Ovary (tissue), 3 donors: ENCODE data around the gene CALHM4.

Source experiments
- EP300 ChIP-seq: sonication (generic); formaldehyde crosslinking; IDR thresholded peaks from one replicate; pipeline ENCODE4 v1.6.1; 2017; ENCODE audit warnings: antibody characterized with exemption
- POLR2A ChIP-seq: fragments of 450-650 bp; IDR thresholded peaks from one replicate; pipeline ENCODE4 v1.6.1; 2017; ENCODE audit warnings: antibody characterized with exemption, mild to moderate bottlenecking, moderate library complexity
- TF ChIP-seq, protein P1 (sequence below), 3 donors: fragments of 450-650 bp in 2 of 3; fragments of 200-600 bp in 1 of 3; IDR thresholded peaks; one replicate each; pipeline versions ENCODE4 v1.5.1 to v1.8.0; 2016 to 2022; ENCODE audit warnings: antibody characterized with exemption in 3 of 3, mild to moderate bottlenecking in 1 of 3
- donor health status: DM: no; HTN: no; CAD: no.

DNA sequence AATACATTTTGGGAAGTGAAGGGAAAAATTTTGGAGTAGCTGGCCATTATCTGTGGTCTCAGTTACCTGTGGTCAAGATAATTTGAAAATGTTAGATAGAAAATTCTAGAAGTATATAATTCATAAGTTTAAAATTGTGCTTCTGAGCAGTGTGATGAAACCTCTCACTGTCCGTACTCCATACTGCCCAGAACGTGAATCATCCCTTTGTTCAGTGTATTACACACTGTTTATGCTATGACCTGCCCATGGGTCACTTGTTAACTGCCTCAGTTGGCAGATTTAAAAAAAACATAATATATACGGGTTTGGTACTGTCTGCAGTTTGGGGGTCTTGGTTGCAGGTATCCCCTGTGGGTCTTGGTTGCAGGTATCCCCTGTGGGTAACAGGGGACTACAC lies 46.2 kb upstream of the CALHM4 start:
- TF ChIP-seq POLR2A (no peak), EP300 (no peak)
- TF ChIP-seq, protein P1, sequence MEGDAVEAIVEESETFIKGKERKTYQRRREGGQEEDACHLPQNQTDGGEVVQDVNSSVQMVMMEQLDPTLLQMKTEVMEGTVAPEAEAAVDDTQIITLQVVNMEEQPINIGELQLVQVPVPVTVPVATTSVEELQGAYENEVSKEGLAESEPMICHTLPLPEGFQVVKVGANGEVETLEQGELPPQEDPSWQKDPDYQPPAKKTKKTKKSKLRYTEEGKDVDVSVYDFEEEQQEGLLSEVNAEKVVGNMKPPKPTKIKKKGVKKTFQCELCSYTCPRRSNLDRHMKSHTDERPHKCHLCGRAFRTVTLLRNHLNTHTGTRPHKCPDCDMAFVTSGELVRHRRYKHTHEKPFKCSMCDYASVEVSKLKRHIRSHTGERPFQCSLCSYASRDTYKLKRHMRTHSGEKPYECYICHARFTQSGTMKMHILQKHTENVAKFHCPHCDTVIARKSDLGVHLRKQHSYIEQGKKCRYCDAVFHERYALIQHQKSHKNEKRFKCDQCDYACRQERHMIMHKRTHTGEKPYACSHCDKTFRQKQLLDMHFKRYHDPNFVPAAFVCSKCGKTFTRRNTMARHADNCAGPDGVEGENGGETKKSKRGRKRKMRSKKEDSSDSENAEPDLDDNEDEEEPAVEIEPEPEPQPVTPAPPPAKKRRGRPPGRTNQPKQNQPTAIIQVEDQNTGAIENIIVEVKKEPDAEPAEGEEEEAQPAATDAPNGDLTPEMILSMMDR (IDR thresholded peaks at IDR 0.05): no peak
